ENCODE measurements around the gene EID2. TPM values are rescaled to one million over a fixed set of nuclear protein-coding genes. Genes with fewer than 3 reads are reported as not detected.

The EID2 gene
- total RNA-seq, 1 donor from 2014 or later = 15.6 TPM

DNA sequence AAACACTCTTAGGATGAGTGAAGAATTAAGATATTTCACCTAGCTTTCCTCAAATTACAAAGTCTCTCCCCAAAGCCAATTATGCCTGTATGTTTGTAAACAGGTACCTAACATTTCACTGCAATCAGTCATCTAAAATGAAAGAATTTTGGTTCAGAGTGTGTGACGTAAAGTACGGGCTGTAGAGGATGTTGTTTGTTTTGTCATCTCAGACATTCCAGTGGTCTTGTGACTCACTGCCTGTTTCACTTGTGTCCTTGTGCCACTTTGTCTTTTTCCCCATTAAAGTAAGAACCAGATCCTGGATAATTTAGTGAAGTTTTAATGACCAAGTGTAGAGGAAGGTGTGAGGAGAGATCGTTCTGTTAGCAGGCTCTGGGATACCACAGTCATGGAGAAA is 28.6 kb upstream of the EID2 start:
- no peak overlapping the region for H3K4me3 Mint-ChIP-seq (ENCODE audit: unreplicated experiment)
- peaks cover 7% of the 10 kb centered on the region for H3K27me3 Mint-ChIP-seq (ENCODE audit: low read depth)
- DNase-seq (ENCODE audit: low spot score) = no peak
- H3K36me3 Mint-ChIP-seq (ENCODE audit: low read depth) = no peaks in the 10 kb centered on the region
- TF ChIP-seq, protein P1, sequence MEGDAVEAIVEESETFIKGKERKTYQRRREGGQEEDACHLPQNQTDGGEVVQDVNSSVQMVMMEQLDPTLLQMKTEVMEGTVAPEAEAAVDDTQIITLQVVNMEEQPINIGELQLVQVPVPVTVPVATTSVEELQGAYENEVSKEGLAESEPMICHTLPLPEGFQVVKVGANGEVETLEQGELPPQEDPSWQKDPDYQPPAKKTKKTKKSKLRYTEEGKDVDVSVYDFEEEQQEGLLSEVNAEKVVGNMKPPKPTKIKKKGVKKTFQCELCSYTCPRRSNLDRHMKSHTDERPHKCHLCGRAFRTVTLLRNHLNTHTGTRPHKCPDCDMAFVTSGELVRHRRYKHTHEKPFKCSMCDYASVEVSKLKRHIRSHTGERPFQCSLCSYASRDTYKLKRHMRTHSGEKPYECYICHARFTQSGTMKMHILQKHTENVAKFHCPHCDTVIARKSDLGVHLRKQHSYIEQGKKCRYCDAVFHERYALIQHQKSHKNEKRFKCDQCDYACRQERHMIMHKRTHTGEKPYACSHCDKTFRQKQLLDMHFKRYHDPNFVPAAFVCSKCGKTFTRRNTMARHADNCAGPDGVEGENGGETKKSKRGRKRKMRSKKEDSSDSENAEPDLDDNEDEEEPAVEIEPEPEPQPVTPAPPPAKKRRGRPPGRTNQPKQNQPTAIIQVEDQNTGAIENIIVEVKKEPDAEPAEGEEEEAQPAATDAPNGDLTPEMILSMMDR (IDR thresholded peaks at IDR 0.05) = no peak
- H3K27ac Mint-ChIP-seq (ENCODE audit: unreplicated experiment) = no peak overlapping the region
- peaks cover 5% of the 10 kb centered on the region for H3K4me1 Mint-ChIP-seq (ENCODE audit: low read depth)
- H3K9me3 Mint-ChIP-seq (ENCODE audit: low read depth) = peaks cover 13% of the 10 kb centered on the region

DNA sequence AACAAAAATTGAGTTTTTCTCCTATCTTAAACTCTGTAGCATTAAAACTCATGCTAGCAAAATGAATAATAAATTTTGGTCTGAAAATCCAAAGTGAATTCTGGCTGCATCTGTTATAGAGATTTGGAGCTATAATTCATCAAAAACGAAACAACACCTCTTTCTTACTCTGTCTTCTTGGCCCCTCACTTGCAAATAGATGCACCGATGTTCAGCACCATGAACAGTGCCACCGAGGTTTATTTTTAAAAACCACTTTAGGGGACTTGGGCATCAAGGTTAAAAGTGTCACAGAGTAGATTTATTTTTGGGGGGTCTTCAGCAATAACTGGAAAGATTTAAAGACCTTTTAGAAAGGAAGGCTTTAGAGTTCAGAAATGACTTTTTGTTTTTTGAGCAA is 26.1 kb upstream of the EID2 start:
- DNase-seq (ENCODE audit: low spot score) = no peak
- no peaks in the 10 kb centered on the region for H3K9me3 Mint-ChIP-seq (ENCODE audit: low read depth)
- H3K27ac Mint-ChIP-seq (ENCODE audit: unreplicated experiment) = no peak overlapping the region
- H3K27me3 Mint-ChIP-seq (ENCODE audit: low read depth) = peaks cover 14% of the 10 kb centered on the region
- no peaks in the 10 kb centered on the region for H3K36me3 Mint-ChIP-seq (ENCODE audit: low read depth)
- TF ChIP-seq, protein P1 (IDR thresholded peaks at IDR 0.05) = no peak
- H3K4me3 Mint-ChIP-seq (ENCODE audit: unreplicated experiment) = no peak overlapping the region
- H3K4me1 Mint-ChIP-seq (ENCODE audit: low read depth) = peaks cover 5% of the 10 kb centered on the region

DNA sequence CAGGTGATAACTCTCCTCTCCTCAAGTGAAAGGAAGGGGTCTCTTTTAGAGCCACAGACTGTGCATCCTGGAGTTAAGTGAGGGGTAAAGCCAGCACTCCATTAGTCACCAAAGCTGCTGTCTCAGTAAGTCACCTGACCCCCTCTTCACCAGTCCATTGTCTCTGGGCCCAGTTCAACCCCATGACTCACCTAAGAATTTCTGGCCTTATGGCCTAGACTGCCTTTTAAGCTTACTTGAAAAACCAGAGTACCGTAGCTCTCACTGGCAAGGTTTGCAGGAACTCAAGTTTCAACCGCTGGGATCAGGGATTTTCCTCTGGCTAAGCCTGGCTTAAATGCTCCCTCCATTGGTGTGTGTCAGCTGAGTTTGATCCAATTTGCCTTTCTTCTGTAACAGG is 23.4 kb upstream of the EID2 start:
- H3K4me1 Mint-ChIP-seq (ENCODE audit: low read depth) = peaks cover under 1% of the 10 kb centered on the region
- no peak overlapping the region for H3K27ac Mint-ChIP-seq (ENCODE audit: unreplicated experiment)
- TF ChIP-seq, protein P1 (IDR thresholded peaks at IDR 0.05) = no peak
- H3K27me3 Mint-ChIP-seq (ENCODE audit: low read depth) = peaks cover 24% of the 10 kb centered on the region
- no peak for DNase-seq (ENCODE audit: low spot score)
- no peaks in the 10 kb centered on the region for H3K9me3 Mint-ChIP-seq (ENCODE audit: low read depth)
- no peaks in the 10 kb centered on the region for H3K36me3 Mint-ChIP-seq (ENCODE audit: low read depth)
- no peak overlapping the region for H3K4me3 Mint-ChIP-seq (ENCODE audit: unreplicated experiment)

DNA sequence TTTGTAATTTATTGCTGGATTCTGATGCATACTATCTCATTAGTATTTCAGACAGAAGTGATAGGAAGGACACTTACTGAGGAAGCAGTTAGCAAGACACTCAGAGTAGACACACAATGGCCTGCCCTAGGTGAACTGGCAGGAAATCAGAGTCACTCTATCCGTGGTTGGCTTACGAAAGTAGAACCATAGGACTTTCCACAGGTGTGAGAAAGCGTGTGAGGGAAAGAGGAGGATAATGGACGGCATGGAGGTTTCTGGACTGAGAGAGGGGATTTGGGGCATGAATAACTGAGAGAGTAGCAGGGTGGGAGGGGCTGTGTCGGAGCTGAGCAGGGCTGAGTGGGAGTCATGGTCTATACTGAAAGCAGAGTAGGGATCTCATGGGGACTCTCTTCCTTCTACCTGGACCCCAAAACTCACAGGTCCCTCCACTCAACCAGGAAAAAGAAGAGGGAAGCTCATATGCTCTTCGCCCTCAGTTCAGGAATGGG is 18.7 kb upstream of the EID2 start:
- TF ChIP-seq, protein P1 (IDR thresholded peaks at IDR 0.05) = no peak
- H3K36me3 Mint-ChIP-seq (ENCODE audit: low read depth) = no peaks in the 10 kb centered on the region
- no peaks in the 10 kb centered on the region for H3K9me3 Mint-ChIP-seq (ENCODE audit: low read depth)
- peaks cover 33% of the 10 kb centered on the region for H3K27me3 Mint-ChIP-seq (ENCODE audit: low read depth)
- peaks cover 7% of the 10 kb centered on the region for H3K4me1 Mint-ChIP-seq (ENCODE audit: low read depth)
- H3K4me3 Mint-ChIP-seq (ENCODE audit: unreplicated experiment) = no peak overlapping the region
- no peak for DNase-seq (ENCODE audit: low spot score)
- H3K27ac Mint-ChIP-seq (ENCODE audit: unreplicated experiment) = no peak overlapping the region

DNA sequence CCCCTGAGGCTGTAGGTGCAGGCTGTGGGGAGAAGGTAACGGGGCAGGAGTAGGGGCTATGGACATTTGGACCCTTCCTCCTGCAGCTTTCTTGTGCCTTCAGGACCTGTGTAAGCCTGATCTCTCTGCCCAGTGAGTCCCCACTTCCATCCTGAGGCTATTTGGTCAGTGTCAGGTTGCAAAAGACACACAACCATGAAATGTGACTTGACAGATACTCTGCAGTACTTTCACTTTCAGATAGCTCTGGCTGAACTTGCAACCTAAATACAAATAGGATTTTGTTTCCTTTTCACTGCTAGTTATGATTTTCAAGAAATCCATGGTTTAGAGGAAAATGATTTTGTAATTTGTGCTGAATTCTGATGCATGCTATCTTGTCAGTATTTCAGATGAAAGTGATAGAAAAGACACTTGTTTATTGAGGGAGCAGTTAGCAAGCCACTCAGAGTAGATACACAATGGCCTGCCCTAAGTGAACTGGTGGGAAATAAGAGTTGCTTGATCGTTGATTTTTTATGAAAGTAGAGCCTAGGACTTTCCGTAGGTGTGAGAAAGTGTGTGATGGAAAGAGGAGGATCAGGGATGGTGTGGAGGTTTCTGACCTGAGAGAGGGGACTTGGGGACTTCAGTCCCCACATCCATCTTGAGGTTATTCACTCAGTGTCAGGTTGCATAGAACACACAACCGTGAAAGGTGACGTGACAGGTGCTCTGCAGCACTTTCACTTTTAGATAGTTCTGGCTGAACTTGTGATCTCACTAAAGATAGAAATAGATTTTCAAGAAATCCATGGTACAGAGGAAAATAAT is 18.1 kb upstream of the EID2 start:
- H3K36me3 Mint-ChIP-seq (ENCODE audit: low read depth) = no peaks in the 10 kb centered on the region
- peaks cover 38% of the 10 kb centered on the region for H3K27me3 Mint-ChIP-seq (ENCODE audit: low read depth)
- TF ChIP-seq, protein P1 (IDR thresholded peaks at IDR 0.05) = no peak
- no peak for DNase-seq (ENCODE audit: low spot score)
- no peak overlapping the region for H3K4me3 Mint-ChIP-seq (ENCODE audit: unreplicated experiment)
- peaks cover 7% of the 10 kb centered on the region for H3K4me1 Mint-ChIP-seq (ENCODE audit: low read depth)
- H3K9me3 Mint-ChIP-seq (ENCODE audit: low read depth) = no peaks in the 10 kb centered on the region
- no peak overlapping the region for H3K27ac Mint-ChIP-seq (ENCODE audit: unreplicated experiment)
